HL-60 (cell line): ENCODE measurements around the gene STAC3.

Experiments
- CTCF ChIP-seq: IDR thresholded peaks from one replicate; pipeline ENCODE4 v1.5.1; 2011; ENCODE audit warnings: low read length, control low read depth, inconsistent platforms; ENCODE audit not compliant: insufficient read depth
- GABPA ChIP-seq: IDR thresholded peaks from 2 replicates; pipeline ENCODE4 v1.6.1; 2012; ENCODE audit warnings: low read depth
- POLR2AphosphoS5 ChIP-seq: IDR thresholded peaks from 2 replicates; pipeline ENCODE4 v1.6.1; 2012; ENCODE audit warnings: low read depth
- REST ChIP-seq: IDR thresholded peaks from 2 replicates; pipeline ENCODE4 v1.6.1; 2012; ENCODE audit warnings: low read depth; ENCODE audit not compliant: insufficient replicate concordance
- SPI1 ChIP-seq: IDR thresholded peaks from 2 replicates; pipeline ENCODE4 v1.6.1; 2012; ENCODE audit warnings: low read depth, mild to moderate bottlenecking, borderline replicate concordance

- TF ChIP-seq CTCF (no peak), POLR2AphosphoS5 (no peak), REST (no peak), SPI1 (no peak), GABPA (no peak)
Measured at GRCh38 chr12:57262126-57262822, 11.3 kb upstream of the STAC3 start.
